KG1 (cell line): ENCODE results near the gene ARHGEF17.
"Not testable (repeated sequence)": the region's sequence is repeated elsewhere in the genome, so short reads cannot be mapped to it uniquely, and the experiment has no call there.

Experiments used
- DNase-seq: peaks from one replicate; lab custom pipeline; 2025; lab: John Stamatoyannopoulos, UW

Gene ARHGEF17, protein sequence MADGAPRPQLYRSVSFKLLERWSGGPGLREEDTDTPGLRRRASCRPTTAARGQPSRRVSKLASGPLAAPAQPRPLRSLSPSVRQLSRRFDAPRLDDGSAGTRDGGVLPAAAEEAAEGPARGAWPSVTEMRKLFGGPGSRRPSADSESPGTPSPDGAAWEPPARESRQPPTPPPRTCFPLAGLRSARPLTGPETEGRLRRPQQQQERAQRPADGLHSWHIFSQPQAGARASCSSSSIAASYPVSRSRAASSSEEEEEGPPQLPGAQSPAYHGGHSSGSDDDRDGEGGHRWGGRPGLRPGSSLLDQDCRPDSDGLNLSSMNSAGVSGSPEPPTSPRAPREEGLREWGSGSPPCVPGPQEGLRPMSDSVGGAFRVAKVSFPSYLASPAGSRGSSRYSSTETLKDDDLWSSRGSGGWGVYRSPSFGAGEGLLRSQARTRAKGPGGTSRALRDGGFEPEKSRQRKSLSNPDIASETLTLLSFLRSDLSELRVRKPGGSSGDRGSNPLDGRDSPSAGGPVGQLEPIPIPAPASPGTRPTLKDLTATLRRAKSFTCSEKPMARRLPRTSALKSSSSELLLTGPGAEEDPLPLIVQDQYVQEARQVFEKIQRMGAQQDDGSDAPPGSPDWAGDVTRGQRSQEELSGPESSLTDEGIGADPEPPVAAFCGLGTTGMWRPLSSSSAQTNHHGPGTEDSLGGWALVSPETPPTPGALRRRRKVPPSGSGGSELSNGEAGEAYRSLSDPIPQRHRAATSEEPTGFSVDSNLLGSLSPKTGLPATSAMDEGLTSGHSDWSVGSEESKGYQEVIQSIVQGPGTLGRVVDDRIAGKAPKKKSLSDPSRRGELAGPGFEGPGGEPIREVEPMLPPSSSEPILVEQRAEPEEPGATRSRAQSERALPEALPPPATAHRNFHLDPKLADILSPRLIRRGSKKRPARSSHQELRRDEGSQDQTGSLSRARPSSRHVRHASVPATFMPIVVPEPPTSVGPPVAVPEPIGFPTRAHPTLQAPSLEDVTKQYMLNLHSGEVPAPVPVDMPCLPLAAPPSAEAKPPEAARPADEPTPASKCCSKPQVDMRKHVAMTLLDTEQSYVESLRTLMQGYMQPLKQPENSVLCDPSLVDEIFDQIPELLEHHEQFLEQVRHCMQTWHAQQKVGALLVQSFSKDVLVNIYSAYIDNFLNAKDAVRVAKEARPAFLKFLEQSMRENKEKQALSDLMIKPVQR (N-terminal part only)

DNA sequence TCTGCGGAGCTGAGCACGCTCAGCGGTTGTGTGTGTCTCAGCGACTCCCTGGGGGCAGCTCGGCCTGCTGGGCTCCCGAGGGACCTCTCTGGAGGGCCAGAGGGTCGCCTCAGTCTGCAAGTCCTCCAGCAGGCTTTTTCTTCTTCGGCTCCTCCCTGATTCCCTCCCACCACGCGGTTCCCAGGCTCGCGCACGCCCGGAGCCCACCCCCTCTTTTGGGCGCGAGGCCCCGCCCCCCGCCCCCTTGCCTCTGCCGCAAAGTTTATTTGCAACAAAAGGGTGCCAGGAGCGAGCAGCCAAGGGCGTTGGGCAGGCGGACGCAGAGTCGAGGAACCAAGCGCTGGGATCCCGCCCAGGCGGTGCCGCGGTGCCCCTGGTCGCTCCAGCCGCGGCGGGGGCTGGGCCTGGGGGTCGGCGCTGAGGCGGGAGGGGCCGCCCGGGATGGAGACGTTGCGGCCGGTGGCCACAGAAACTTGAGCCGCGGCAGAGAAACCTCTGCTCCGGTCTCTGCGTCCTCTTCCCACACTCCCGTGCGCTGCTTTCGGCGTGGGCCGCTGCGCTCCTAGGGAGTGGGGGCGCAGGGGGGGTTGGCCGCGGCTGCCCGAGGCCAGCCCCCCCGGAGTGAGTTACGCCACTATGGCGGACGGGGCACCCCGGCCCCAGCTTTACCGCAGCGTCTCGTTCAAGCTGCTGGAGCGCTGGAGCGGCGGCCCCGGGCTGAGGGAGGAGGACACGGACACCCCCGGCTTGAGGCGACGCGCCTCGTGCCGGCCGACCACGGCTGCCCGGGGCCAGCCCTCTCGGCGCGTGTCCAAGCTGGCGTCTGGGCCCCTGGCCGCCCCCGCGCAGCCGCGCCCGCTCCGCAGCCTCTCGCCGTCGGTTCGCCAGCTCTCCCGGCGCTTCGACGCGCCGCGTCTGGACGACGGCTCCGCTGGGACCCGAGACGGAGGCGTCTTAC is at the start of gene ARHGEF17:
ARHGEF17 (plus strand) TSS at position 274 of the 958 bp plus-strand sequence; CDS start at position 637, 363 bp downstream.
- DNase-seq: peak; percentile 83

DNA sequence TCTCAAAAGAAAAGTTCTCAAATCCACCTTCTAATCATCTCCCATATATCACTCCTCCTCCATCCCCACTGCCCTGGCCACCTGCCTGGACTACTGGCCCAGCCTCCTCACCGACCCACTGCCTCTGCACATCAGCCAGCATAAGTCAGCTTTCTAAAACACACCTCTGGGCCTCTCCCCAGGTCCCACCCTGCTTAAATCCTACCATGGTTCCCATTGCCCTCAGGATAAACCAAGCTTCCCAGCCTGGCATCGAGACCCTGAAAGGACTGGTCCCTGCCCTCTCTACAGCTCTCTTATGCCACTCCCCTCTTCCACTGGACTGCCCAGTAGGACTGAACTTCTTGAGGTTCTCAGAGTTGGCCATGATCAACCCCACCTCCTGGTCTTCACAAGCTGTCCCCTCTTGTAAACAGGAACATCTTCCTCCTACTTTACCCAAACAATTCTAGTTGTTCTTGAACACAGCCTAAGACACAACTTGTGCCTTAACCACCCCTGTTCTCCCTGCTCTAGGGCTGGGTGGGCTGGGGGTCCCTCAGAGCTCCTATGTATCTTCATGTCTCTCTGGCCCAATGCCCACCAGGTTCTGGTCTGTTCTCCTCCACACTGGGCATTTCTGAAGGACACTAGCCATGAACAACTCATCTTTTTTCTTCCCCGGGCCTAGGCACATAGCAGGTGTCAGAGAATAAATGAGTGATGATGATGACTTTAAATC is 48.5 kb upstream of the ARHGEF17 start:
- no peak for DNase-seq

DNA sequence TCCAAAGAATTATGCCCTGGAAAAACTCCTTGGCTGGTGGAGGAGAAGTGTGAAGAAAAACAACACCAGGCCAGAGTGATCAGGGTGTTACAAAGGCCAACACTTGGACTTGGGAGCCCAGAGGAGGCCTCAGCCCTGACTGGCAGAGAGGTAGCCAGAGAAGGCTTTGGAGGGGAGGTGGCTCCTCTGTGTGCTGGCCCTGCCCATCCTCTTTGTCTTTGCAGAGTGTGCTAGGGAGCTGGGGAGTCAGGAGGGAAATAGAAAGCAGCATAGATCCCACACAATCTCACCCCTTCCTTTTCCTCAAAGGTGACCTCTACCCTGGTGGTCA is 48.0 kb upstream of the ARHGEF17 start:
- DNase-seq: no peak

DNA sequence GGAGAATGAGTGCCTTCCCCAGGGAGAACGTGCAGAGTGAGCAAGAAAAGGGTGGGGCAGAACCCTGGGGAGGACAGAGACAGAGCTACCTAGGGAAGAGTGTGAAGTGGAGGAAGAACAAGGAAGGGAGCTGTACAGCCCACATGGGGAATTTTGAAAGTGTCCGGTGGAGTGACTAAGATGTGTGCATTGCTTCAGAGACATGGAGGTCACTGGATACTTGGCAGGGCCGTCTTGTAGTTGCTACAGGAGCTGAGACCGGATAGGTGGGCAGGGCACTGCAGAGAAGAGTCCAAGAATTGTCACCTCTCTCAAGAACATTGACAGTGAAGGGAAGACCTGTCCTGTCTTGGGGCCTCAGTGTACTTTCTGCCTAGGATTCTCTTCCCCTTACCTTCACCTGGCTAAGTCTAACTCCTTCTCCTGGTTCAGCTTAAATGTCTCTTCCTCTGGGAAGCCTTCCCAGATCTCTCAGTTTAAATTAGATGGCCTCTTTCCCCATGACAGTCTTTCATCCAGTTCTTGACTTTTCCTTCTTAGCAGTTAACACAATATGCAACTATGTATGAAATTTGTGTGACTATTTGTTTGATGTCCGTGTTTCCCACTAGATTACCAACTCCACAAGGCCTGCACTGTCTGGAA is 45.1 kb upstream of the ARHGEF17 start:
- DNase-seq: no peak

DNA sequence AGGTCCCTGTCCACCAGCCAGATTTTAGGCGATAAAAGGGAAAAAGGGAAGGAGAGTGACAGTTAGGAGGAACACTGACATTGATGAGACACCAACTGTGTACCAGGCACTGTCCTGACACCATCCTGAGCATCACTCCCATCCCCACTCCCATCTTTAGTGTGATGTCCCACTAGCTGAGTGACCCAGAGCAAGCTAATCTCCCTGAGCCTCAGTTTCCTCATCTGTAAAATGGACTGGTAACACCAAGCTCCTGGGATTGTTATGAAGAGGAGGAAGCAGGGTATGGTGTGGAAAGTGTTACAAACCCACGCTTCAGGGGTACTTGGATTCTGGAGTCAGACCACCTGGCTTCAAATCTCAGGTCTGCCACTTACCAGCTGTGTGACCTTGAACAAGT is 44.4 kb upstream of the ARHGEF17 start:
- DNase-seq: no peak

DNA sequence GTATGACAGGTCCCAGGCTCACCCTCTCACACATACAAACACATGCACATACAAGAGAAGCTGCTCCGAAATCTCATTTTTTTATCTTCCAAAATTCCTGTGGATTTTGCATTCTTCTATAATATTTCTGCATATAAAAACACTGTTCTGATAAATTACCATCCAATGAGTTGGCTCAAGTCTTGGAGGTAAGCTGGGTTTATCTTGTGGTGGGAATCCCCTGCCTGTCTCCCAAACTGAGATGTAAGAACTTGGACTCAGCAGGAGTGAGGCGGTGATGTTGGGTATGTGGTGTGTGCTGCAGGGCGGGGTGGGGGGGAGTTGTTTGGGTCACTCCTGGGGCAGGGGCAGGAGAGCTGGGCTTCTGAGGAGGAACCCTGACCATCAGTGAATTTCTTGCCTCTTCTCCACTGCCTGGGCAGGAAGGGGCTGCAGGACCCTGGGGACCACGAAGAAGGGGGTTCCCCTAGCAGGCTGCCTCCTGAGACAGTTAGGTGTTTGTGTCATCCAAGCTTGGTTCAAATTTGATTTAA is 42.7 kb upstream of the ARHGEF17 start:
- no peak for DNase-seq

DNA sequence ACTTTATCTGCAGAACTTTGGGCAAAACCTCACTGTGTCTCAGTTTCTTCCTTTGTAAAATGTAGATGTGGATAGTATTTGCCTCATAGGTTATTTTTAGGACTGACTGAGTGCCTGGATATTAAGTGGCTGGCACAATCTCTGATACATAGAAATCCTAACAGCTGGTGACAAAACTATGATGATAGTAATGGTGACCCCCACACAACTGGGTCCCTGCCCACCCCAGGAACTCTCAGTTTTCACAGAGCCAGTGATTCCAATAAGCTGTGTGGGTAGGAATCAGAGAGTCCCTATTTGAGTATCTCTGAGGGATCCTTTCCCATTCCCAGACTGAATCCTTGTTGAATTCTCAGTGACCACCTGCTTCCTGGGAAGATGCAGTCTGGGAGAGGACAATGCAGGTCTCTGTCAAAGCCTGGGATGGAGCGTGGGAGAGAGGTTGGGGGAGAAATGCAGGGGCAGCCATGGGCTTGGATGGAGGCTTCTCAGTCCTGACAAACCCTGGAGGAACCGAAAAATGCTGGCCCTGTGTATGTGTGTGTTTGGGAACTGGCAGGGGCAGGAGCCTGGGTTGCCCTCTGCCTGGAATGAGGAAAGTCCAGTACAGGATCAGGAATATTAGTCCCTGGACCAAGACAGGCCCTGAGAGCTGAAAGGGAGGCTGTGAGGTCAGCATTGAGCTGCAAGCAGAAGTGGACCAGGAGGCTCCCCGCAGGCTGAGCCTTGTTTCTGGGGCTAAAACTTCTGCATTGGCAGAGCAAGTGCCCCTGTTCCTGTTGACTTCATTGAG is 42.0 kb upstream of the ARHGEF17 start:
- no peak for DNase-seq

DNA sequence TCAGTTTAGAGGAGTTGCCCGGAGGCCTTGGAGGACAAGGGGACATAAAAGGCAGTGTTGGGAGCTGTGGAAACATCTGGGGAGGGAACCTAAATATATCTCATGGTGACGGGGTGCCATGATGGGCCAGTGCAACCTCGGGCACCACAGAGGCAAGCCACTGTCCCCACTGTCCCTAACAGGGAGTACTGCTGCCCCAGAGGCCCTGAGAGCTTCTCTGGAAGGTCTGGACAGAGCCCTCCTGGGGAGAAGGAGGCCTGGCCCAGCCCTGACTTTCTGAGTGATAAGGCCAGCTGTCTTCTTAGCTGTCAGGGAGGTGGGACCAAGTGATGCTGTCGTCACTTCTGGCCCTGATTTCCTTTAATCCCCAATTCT is 41.4 kb upstream of the ARHGEF17 start:
- DNase-seq: no peak

DNA sequence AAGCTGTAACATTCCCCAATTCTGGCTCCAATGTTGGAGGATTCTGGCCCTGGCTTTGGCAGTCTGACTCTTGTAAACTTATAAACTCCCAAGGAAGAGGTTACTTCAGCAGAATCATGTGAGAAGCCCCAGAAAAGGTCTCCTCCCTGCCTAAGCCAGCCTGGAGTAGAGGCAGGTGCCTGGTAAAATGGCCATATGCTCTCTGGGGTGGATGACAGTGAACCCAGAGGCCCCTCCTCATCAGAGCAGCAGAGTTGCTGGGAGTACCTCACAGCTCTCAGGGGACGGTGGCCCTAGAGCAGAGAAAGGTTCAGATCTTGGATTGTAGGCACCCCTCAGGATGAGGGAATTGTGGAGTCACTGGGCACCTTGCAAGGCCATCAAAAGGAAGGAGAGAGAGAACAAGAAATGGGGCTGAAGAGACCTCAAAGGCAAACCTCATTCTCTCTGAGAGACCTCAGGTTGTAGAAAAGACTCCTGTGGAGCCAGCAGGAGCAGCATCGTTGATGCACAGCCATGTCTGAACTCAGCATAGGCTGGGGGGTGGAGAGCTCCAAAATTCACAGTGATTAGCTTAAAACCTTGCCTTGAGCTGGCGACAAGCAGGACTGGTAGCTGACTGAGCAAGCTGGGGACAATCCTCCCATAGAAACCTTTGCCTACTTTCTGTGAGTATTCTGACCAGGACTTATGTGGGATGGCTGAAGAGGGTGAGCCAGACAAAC is 40.8 kb upstream of the ARHGEF17 start:
- no peak for DNase-seq

DNA sequence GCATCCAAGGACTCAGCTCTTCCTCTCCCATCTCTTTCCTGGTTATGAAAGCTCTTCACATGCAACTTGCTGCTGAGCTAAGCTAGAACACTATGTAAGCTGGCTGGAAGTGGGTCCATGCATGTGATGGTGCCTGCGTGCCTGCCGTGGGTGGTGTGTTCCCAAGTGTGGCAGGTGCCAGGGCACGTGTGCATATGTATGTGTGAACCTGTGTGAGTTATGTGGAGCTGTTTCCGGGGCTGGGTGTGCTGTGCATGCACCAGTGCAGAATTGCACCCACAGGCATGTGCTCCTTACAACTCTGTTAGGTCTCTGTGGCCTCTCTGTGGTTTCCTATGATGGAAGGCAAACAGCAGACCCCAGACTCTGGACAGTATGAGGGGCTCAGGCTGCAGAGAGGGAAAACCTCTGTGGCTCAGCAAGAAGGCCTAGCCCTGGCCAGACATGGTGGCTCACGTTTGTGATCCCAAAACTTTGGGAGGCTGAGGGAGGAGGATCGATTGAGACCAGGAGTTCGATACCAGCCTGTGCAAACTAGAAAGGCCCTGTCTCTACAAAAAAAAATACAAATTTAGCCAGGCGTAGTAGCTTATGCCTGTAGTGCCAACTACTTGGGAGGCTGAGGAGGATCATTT is 40.1 kb upstream of the ARHGEF17 start:
- no peak for DNase-seq

DNA sequence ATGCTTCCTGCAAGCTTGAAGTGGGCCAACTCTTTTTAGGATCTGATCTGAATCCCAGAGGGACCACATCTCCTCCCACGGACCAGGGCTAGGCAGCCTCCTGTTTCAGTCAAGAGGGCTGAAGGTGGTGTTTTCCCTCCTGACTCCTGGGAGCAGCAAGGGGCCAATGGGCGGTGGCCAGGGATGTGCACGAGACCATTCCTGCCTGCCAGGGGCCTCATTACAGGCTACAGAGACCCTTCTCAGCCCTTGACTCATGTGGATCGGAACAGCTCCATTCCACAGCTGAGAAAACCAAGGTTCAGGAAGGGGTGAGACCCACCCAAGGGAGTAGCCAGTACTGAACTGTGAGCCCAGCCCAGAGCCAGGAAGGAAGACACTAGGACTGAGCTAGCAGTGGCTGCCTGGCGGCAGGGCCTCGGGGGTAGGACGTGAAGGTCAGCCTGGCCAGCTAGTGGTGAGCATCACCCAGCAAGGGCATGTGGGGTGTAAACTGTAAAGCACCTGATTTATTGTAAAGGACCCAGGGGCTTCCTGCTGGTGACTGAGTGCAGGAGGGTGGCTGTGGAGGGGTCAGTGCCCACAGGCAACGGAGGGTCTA is 39.3 kb upstream of the ARHGEF17 start:
- no peak for DNase-seq

DNA sequence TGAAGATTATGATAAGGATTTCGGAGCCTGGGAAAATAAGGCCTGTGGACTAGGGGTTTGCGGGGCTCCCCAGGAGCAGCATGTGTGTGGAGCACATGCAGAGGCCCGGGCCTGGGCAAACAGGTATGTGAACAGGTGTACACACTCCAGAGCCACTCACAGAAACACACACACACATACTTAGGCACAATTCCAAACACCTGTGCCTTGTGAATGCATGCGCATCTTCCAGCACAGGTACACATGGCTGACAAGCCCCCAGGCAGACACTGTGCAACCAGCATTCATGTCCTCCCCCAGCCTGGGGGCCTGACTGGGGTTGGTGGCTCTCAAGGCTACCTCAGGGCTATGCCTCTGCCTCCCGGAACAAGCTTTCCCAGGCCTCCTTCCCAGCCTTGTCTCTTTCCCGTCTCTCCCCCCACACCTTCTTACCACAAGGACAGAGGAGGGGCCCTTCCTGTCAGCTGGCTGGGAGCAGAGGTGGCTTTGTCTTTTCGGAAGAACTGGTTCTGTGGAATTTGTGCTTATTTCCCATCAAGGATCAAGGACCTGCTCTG is 38.5 kb upstream of the ARHGEF17 start:
- no peak for DNase-seq

DNA sequence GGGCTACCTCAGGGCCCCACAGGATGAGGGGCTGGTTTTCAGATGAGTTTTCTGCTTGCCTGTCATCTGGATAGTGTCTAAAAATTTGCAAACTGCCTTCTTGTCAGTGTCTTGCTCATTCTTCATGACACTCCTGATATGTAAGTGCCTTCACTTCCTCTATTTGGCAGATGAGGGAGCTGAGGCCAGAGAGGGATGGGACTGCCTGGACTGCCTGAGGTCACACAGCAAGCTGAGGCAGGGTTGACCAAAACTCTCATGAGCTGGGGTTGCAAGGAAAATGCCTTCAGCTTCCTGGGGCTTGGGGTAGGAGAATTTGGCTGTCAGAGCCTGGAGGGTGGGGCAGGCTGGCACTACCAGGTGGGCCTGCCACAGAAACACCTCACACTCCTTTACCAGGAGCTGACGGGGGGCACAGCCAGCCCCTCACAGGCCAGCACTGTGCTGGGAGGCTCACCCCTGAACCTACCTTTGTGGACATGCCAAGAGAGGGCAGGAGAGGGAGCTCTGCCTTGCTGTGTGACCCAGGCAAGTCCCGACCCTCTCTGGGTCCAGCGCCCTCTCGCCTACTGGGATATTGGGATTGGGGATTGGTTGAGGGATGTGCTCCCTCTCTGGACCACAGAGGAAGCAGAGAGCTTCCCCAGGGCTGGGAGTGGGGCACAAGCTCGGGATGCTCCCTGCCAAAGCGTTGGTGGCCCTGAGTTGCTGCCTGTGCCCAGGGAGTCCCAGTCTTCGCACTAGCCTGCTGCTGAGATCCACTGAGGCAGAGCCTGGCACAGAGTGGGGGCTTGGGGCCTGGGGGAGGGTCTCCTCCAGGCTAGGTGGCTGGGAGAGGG is 37.8 kb upstream of the ARHGEF17 start:
- no peak for DNase-seq

DNA sequence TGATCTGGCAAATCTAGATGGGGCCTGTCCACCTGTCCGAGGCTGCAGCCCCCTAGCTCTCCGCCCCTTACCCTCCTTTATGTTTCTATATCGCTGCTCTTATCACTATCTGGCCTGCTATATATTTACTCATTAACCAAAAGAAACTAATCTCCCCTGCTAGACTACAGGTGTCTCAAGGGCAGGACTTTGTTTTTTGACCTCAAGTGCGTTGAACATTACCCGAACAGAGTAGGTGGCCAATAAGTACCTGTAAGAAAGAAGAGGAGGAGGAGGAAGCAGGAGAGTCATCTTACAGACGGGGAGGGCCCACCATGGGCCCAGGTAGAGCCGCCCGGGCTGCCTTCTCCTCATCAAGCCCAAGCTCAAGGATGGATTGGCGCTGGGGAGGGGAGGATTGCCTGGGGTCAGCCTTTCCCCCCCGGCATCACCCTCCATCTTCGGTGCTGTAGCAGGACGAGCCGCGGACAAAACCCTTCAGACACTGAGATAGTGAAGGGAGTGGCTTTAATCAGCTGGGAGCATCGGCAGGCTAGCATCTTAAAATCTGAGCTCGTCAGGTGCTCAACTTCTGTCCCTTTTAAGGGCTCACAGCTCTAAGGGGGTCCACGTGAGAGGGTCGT is 37.1 kb upstream of the ARHGEF17 start:
- no peak for DNase-seq

DNA sequence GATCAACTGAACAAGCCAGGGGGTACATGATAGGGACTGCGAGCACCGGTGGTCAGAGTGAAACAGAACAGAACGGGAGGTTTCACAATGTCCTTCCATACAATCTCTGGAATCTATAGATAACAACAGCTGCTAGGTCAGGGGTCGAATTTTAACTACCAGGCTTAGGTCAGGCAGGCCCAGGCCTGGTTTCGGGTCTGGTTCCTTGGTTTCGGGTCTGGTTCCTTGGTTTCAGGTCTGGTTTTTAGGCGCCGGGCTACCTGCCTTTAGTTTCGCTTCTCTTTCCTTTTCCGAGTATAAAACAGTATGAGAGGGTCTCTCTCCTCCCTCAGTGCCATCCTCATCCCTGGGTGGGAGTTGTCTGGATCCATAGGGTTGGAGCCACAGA is 36.6 kb upstream of the ARHGEF17 start:
- not testable (repeated sequence) for DNase-seq
